T-helper 22 cell (primary cell): ENCODE data around the gene CELA1.
"Not testable (repeated sequence)": the region's sequence is repeated elsewhere in the genome, so short reads cannot be mapped to it uniquely, and the experiment has no call there.

Source experiments
- DNase-seq: peaks from one replicate; pipeline ENCODE4 v3.0.0-alpha.2; 2020; ENCODE audit warnings: low read depth

Gene CELA1

GRCh38 chr12:51318057-51318806, 28.2 kb downstream of the CELA1 start:
- DNase-seq: not testable (repeated sequence)

GRCh38 chr12:51311389-51311788, 35.1 kb downstream of the CELA1 start:
- no peak for DNase-seq

GRCh38 chr12:51307655-51308593, 38.6 kb downstream of the CELA1 start:
- DNase-seq: no peak

- no peak for DNase-seq
Measured at GRCh38 chr12:51306507-51306906, 40.0 kb downstream of the CELA1 start.

- DNase-seq: not testable (repeated sequence)
Measured at GRCh38 chr12:51300768-51301167, 45.7 kb downstream of the CELA1 start.

GRCh38 chr12:51295651-51296050, 50.8 kb downstream of the CELA1 start:
- DNase-seq: no peak

- DNase-seq: not testable (repeated sequence)
Measured at GRCh38 chr12:51294097-51294496, 52.4 kb downstream of the CELA1 start.

- no peak for DNase-seq
Measured at GRCh38 chr12:51293696-51294095, 52.8 kb downstream of the CELA1 start.

GRCh38 chr12:51291603-51292513, 54.6 kb downstream of the CELA1 start:
- not testable (repeated sequence) for DNase-seq

GRCh38 chr12:51285843-51286242, 60.6 kb downstream of the CELA1 start:
- DNase-seq: no peak

GRCh38 chr12:51281202-51281924, 65.1 kb downstream of the CELA1 start:
- no peak for DNase-seq
